A673 (cell line): ENCODE measurements around the gene ANO4. TPM values are rescaled to one million over a fixed set of nuclear protein-coding genes. Genes with fewer than 3 reads are reported as not detected.

Experiments
- BruUV-seq: library from RNA; stranded (reverse); fragments of 400-500 nt; replicated peaks from 2 replicates; lab custom pipeline; 2021; lab: Mats Ljungman, UMichigan
- CTCF ChIA-PET: fragments of 300-600 bp; sonication (Branson Sonifier 250); formaldehyde crosslinking; loops from one replicate; lab custom pipeline; 2022; ENCODE audit warnings: antibody characterized with exemption; lab: Charles Lee
- POLR2A ChIA-PET: fragments of 300-600 bp; sonication (Branson Sonifier 250); formaldehyde crosslinking; loops from one replicate; lab custom pipeline; 2022; ENCODE audit warnings: antibody characterized with exemption; ENCODE audit not compliant: low non-redundant PET; lab: Charles Lee
- DNase-seq: peaks from one replicate; pipeline ENCODE4 v3.0.0-alpha.2; 2015; ENCODE audit warnings: low spot score
- H3K27ac ChIP-seq: fragments of 200-600 bp; sonication (generic); 2 replicates; pipeline ENCODE4 v1.5.1; 2016; ENCODE audit warnings: mixed run types, low read depth, mild to moderate bottlenecking, mixed read lengths, antibody characterized with exemption, low read length; ENCODE audit not compliant: poor library complexity, severe bottlenecking
- H3K27me3 ChIP-seq: fragments of 200-600 bp; sonication (generic); replicated peaks from 2 replicates; pipeline ENCODE4 v1.6.1; 2017; ENCODE audit warnings: mixed run types, low read depth, mild to moderate bottlenecking, mixed read lengths, antibody characterized with exemption, low read length; ENCODE audit not compliant: insufficient read depth, poor library complexity
- H3K36me3 ChIP-seq: fragments of 200-600 bp; sonication (generic); 2 replicates; pipeline ENCODE4 v1.6.1; 2016; ENCODE audit warnings: mixed run types, mild to moderate bottlenecking, mixed read lengths, antibody characterized with exemption, low read length; ENCODE audit not compliant: insufficient read depth, poor library complexity, severe bottlenecking
- H3K4me1 ChIP-seq: fragments of 200-600 bp; sonication (generic); 2 replicates; pipeline ENCODE4 v1.6.1; 2017; ENCODE audit warnings: mixed run types, mild to moderate bottlenecking, mixed read lengths, antibody characterized with exemption, low read length; ENCODE audit not compliant: insufficient read depth, poor library complexity, severe bottlenecking
- H3K4me3 ChIP-seq: fragments of 200-600 bp; sonication (generic); 2 replicates; pipeline ENCODE4 v1.5.1; 2016; ENCODE audit warnings: low read depth, mixed run types, mild to moderate bottlenecking, mixed read lengths, low read length; ENCODE audit not compliant: poor library complexity, severe bottlenecking
- H3K9me3 ChIP-seq: fragments of 200-600 bp; sonication (generic); 2 replicates; pipeline ENCODE4 v1.6.1; 2016; ENCODE audit warnings: mixed run types, low read depth, mild to moderate bottlenecking, mixed read lengths, antibody characterized with exemption, low read length; ENCODE audit not compliant: poor library complexity, severe bottlenecking
- EZH2 ChIP-seq: fragments of 200-600 bp; sonication (generic); IDR thresholded peaks from 2 replicates; pipeline ENCODE4 v1.6.1; 2017; ENCODE audit warnings: borderline replicate concordance, low read depth, mild to moderate bottlenecking, mixed read lengths, antibody characterized with exemption, low read length; ENCODE audit not compliant: poor library complexity, severe bottlenecking
- intact Hi-C: fragments of 100-400 bp; cut with micrococcal nuclease; formaldehyde crosslinking; loops from one replicate; pipeline ENCODE4 v1.10.0; 2022; ENCODE audit not compliant: unreplicated experiment
- total RNA-seq: library from RNA; stranded (reverse); gene quantifications from 2 replicates; pipeline ENCODE4 v1.2.3, GENCODE V29; 2021
- TF ChIP-seq, protein P1 (sequence below): fragments of 300-800, 200-600 bp; sonication (generic); conservative IDR thresholded peaks from 2 replicates; pipeline ENCODE4 v1.5.1; 2017; ENCODE audit warnings: low read depth, mild to moderate bottlenecking, antibody characterized with exemption, low read length, moderate library complexity, mixed read lengths

ANO4 gene
- total RNA-seq, 1 experiment from 2014 or later: 9.3 TPM

- Histone ChIP-seq H3K27ac (peak overlapping the region; percentile 29), H3K4me1 (peaks cover 5% of the 10 kb centered on the region), H3K36me3 (no peaks in the 10 kb centered on the region), H3K4me3 (no peak overlapping the region), H3K27me3 (no peaks in the 10 kb centered on the region), H3K9me3 (no peaks in the 10 kb centered on the region)
- BruUV-seq: no TSS peak
- POLR2A ChIA-PET: interaction anchor here (0.6 kb wide), 1 partner anchor 41 kb away, joined by 4 read pairs; no protein-coding TSS in a partner anchor
- intact Hi-C loops: no loop called here
- CTCF ChIA-PET: no interaction called here
- DNase-seq: no peak
- TF ChIP-seq EZH2: no peak
- TF ChIP-seq, protein P1, sequence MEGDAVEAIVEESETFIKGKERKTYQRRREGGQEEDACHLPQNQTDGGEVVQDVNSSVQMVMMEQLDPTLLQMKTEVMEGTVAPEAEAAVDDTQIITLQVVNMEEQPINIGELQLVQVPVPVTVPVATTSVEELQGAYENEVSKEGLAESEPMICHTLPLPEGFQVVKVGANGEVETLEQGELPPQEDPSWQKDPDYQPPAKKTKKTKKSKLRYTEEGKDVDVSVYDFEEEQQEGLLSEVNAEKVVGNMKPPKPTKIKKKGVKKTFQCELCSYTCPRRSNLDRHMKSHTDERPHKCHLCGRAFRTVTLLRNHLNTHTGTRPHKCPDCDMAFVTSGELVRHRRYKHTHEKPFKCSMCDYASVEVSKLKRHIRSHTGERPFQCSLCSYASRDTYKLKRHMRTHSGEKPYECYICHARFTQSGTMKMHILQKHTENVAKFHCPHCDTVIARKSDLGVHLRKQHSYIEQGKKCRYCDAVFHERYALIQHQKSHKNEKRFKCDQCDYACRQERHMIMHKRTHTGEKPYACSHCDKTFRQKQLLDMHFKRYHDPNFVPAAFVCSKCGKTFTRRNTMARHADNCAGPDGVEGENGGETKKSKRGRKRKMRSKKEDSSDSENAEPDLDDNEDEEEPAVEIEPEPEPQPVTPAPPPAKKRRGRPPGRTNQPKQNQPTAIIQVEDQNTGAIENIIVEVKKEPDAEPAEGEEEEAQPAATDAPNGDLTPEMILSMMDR: no peak
These were observed 186.3 kb downstream of the ANO4 start for GRCh38 chr12:100980856-100981255.

- H3K4me3 ChIP-seq: no peak overlapping the region
- ChIA-PET CTCF (no interaction called here), POLR2A (no interaction called here)
- BruUV-seq: no TSS peak
- no peak for DNase-seq
- H3K27ac ChIP-seq: no peak overlapping the region
- H3K27me3 ChIP-seq: no peaks in the 10 kb centered on the region
- no peaks in the 10 kb centered on the region for H3K36me3 ChIP-seq
- no peaks in the 10 kb centered on the region for H3K9me3 ChIP-seq
- peaks cover 23% of the 10 kb centered on the region for H3K4me1 ChIP-seq
- TF ChIP-seq EZH2: no peak
- TF ChIP-seq, protein P1: no peak
- intact Hi-C loops: no loop called here
These were observed 188.1 kb downstream of the ANO4 start for GRCh38 chr12:100982511-100983183.

GRCh38 chr12:100984796-100985195, 190.2 kb downstream of the ANO4 start:
- no TSS peak for BruUV-seq
- TF ChIP-seq, protein P1: no peak
- TF ChIP-seq EZH2: no peak
- intact Hi-C loops: loop anchor here (5.0 kb wide), 1 partner anchor 157 kb away; no protein-coding TSS in a partner anchor
- Histone ChIP-seq H3K36me3 (no peaks in the 10 kb centered on the region), H3K27ac (peak overlapping the region; percentile 5), H3K4me3 (no peak overlapping the region), H3K27me3 (no peaks in the 10 kb centered on the region), H3K9me3 (no peaks in the 10 kb centered on the region), H3K4me1 (peaks cover 30% of the 10 kb centered on the region)
- DNase-seq: no peak
- ChIA-PET CTCF (no interaction called here), POLR2A (no interaction called here)
